ENCODE measurements around the gene SDF2L1.
"Not testable (repeated sequence)": the region's sequence is repeated elsewhere in the genome, so short reads cannot be mapped to it uniquely, and the experiment has no call there.

The SDF2L1 gene

GRCh38 chr22:21641789-21642583 lies at the start of gene SDF2L1:
TSS of gene SDF2L1 (plus strand) at chr22:21642302. CDS start at chr22:21642337, 35 bp downstream.
- DNase-seq: peak; percentile 58

GRCh38 chr22:21592422-21592821 lies 49.7 kb upstream of the SDF2L1 start:
- no peak for DNase-seq

GRCh38 chr22:21593406-21594232 lies 48.5 kb upstream of the SDF2L1 start:
- no peak for DNase-seq

- no peak for DNase-seq
These were observed 47.1 kb upstream of the SDF2L1 start for GRCh38 chr22:21594865-21595452.

GRCh38 chr22:21596356-21597135 lies 45.6 kb upstream of the SDF2L1 start:
- not testable (repeated sequence) for DNase-seq

GRCh38 chr22:21598302-21598701 lies 43.8 kb upstream of the SDF2L1 start:
- DNase-seq: no peak

GRCh38 chr22:21599053-21599893 lies 42.8 kb upstream of the SDF2L1 start:
- no peak for DNase-seq

GRCh38 chr22:21602579-21602978 lies 39.5 kb upstream of the SDF2L1 start:
- no peak for DNase-seq

- no peak for DNase-seq
These were observed 38.1 kb upstream of the SDF2L1 start for GRCh38 chr22:21603973-21604372.

- DNase-seq: no peak
These were observed 36.1 kb upstream of the SDF2L1 start for GRCh38 chr22:21605887-21606564.

GRCh38 chr22:21606775-21607174 lies 35.3 kb upstream of the SDF2L1 start:
- DNase-seq: no peak

- DNase-seq: not testable (repeated sequence)
These were observed 32.4 kb upstream of the SDF2L1 start for GRCh38 chr22:21609556-21610157.

GRCh38 chr22:21611210-21611977 lies 30.7 kb upstream of the SDF2L1 start:
- DNase-seq: no peak

GRCh38 chr22:21612858-21613257 lies 29.2 kb upstream of the SDF2L1 start:
- DNase-seq: no peak

GRCh38 chr22:21613553-21614233 lies 28.4 kb upstream of the SDF2L1 start:
- no peak for DNase-seq

GRCh38 chr22:21615731-21616130 lies 26.4 kb upstream of the SDF2L1 start:
- no peak for DNase-seq

GRCh38 chr22:21617337-21617736 lies 24.8 kb upstream of the SDF2L1 start:
- DNase-seq: not testable (repeated sequence)

- no peak for DNase-seq
These were observed 21.1 kb upstream of the SDF2L1 start for GRCh38 chr22:21621025-21621424.
